MM.1S (cell line): ENCODE measurements around the gene DPY19L1.
"Not testable (repeated sequence)": the region's sequence is repeated elsewhere in the genome, so short reads cannot be mapped to it uniquely, and the experiment has no call there.

Experiments
- CTCF ChIP-seq: fragments of 300-600 bp; sonication (generic); IDR thresholded peaks from 2 replicates; pipeline ENCODE4 v1.5.1; 2016; ENCODE audit warnings: antibody characterized with exemption, low read length, mixed read lengths
- EZH2 ChIP-seq: fragments of 300-600 bp; sonication (generic); optimal IDR thresholded peaks from 2 replicates; pipeline ENCODE3; 2017; ENCODE audit warnings: low read depth, mild to moderate bottlenecking, antibody characterized with exemption, low read length, mixed read lengths

DNA sequence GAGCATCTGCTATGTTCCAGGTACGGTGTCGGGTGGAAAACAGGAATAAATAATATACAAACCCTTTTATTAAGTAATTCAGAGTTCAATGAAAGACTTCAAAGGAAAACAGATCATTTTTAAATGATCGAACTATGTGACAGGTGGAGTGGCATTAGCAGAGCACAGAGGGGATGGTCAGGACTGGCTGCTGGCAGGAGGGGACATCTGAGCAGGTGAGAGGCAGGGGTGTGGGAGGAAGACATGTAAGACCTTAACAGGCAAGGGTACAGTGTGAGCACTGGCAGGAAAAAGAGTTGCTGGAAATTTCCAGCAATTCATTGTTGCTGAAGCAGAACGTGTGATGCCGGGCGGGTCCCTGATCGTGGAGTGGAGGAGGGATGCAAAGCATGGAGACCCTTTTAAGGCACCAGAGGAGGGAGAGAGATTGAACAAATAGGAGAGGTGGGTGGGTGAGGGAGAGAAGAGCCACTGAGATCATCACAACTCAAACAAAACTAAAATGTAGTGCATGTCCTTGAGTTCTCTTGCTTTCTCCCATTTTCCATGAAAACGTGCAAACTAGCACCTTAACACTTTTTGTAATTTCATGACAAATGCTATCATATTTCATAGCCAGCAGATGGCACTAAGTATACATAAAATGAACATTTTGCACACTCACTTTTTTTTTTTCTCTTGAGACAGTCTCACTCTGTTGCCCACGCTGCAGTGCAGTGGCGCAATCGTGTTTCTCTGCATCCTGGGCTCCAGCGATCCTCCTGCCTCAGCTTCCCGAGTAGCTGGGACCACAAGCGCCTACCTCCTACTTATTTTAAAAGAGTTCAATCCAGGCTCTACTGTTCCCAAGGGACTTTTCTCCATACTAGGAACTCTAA lies 35.9 kb upstream of the DPY19L1 start:
- TF ChIP-seq EZH2 = not testable (repeated sequence)
- peak; percentile 11; the same call in 1 of the 2 replicates for TF ChIP-seq CTCF
